Stimulated activated CD4-positive, alpha-beta T cell treated with anti-CD3 and anti-CD28 coated beads, Interleukin-1b, Interleukin-23, amount 100 ng/mL, for 1 hour (primary cell): Measurements from ENCODE around the gene COL26A1.

ENCODE experiments used
- DNase-seq, 2 donors: peaks; one replicate each; pipeline ENCODE4 v3.0.0-alpha.2; 2020; ENCODE audit warnings: low read depth in 2 of 2

Gene COL26A1

DNA sequence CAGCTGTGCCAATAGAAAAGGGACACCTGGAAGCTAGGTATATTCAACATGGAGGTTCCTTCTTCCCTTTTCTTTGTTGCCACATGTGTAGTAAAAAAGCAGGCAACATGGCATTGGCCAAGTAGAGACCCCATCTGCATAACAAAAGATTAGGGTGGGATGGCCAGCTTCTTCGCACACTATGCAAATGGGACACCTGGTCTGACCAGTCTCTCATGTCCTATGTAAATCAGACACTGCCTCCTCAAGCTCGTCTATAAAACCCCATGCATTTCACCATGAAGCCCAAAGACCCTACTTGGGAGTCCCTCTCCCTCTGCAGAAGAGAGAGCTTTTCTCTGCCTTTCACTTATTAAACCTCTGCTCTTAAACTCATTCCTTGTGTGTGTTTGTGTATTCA lies 212.5 kb downstream of the COL26A1 start:
- no peak for DNase-seq

DNA sequence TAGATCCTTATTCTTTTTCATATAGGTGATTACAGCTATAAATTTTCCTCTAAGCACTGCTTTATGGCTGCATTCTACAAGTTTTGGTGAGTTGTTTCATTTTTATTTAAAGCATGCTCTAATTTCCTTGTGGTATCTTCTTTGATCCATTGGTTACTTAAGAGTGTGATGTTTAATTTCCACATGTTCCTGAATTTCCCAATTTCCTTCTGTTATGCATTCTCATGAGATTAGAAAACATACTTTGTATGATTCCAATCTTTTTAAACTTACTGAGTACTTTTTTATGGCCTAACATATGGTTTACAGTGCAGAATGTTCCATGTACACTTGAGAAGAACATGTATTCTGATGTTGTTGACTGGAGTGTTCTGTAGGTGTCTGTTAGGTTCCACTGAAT lies 213.0 kb downstream of the COL26A1 start:
- DNase-seq = no peak

GRCh38 chr7:101576998-101577397 lies 214.3 kb downstream of the COL26A1 start:
- DNase-seq = no peak

GRCh38 chr7:101578552-101578951 lies 215.9 kb downstream of the COL26A1 start:
- no peak for DNase-seq

DNA sequence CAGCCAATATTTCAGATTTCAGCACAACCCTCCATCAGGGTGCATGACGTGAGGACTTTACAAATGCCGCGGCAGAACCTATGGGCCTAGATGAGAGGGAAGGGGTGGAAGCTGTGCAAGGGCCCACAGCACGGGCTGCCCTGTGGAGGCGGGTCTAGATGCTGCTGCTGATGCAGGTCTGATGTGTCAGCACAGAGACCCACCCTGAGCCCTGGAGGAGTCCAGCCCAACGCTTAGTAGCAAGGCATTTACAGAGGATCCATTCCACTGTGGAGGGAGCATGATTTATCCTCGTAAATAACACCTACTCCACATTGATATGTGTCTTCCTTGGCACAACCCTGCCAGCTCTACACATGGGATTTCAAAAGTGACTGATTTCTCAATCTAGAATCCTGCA lies 217.9 kb downstream of the COL26A1 start:
- DNase-seq = no peak

DNA sequence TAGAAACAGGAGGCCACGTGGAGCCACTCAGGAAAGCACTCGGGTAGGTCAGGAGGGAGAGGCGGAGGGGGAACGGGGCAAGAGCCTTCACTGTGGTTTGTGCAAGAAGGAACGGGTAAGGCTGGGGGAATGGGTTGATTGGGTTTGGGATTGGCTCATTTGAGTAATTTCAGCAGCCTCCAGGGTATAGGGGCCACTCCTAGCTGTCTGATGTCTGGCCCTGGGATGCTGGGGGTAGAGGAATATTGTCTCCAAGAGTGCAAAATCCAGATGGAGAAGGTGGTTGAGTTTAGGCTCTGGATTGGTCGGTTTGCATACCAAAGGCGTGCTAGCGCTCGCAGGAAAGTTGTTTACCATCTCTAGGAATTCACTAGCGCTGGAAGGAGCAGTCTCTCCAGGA lies 219.2 kb downstream of the COL26A1 start:
- no peak for DNase-seq

GRCh38 chr7:101582971-101583370 lies 220.3 kb downstream of the COL26A1 start:
- no peak for DNase-seq

GRCh38 chr7:101586078-101586905 lies 223.6 kb downstream of the COL26A1 start:
- no peak for DNase-seq

- no peak for DNase-seq
Observed at GRCh38 chr7:101586906-101587677, 224.4 kb downstream of the COL26A1 start.

DNA sequence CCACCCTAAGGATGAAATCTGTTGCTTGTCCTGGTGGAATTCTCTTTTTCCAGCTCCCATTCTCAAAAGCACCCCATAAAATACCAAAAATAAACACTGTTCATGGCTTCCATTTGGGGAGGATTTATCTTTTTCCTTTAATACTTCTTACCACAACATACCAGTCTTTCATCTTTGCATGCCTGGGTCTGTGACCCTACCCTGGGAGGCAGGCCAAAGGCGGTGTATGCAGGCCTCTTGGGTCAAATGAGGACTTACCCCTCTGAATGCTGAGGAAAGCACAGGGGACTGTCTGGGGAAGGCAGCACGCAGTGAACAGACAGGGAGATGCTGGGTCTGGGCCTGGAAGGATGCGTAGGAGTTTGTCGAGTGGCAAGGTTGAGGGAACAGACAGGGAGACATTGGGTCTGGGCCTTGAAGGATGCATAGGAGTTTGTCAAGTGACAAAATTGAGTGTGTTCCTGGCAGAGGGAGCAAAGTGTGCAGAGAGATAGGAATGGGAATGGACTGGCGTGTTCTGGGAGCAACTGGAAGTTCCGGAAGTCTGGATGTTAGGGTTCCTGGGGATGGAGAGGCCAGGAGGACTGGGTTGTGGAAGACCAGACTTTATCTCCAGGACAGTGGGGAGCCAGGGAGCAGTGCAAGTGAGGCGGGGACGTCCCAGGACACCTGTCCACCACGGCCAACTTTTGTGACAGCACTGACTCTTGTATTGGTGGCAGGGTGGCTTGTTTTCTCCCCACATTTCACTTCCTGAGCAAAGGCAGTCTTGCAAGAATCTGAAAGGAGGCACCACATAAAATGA lies 225.7 kb downstream of the COL26A1 start:
- DNase-seq = no peak

DNA sequence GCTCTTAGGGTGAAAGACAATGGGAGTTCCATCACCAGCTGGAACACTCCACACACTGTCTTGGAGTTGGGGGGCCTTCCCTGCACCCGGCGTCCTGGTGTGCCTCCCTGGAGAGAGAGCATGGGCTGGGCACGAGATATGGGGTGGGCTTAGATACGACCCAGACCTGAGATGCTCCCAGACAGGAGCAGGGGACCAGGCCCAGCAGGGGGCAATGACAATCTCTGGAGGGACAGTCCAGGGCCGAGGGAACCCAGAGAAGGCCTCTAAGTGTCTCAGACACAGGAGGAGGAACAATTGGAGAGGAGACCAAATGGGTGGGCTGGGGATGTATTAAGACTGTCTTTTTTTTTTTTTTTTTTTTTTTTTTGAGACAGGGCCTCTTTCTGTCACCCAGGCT lies 226.4 kb downstream of the COL26A1 start:
- DNase-seq = no peak

GRCh38 chr7:101589976-101590662 lies 227.4 kb downstream of the COL26A1 start:
- DNase-seq = no peak

GRCh38 chr7:101590663-101591435 lies 228.2 kb downstream of the COL26A1 start:
- DNase-seq = no peak

GRCh38 chr7:101591504-101591903 lies 228.8 kb downstream of the COL26A1 start:
- no peak for DNase-seq

DNA sequence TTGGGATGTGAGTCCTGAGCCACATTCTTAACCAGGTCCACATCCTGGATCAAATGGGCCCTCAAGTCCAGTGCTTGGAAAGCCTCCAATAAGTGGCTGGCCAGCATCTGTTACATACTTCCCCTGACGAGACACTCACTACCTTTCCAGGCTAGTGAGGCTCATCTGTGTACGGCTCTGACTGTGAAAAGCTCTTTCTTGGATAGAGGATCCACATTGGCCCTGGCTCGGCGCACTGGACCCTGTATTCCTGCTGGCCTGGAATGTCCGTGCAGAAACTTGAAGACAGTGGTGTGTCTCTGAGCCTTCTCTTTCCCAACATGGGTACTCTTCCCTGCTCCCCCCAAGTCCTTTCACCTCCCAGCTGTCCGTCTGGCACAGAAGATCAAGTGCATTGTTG lies 230.9 kb downstream of the COL26A1 start:
- no peak for DNase-seq

GRCh38 chr7:101594790-101595189 lies 232.1 kb downstream of the COL26A1 start:
- no peak for DNase-seq

GRCh38 chr7:101595246-101595645 lies 232.6 kb downstream of the COL26A1 start:
- no peak for DNase-seq

GRCh38 chr7:101595766-101596537 lies 233.3 kb downstream of the COL26A1 start:
- no peak for DNase-seq

DNA sequence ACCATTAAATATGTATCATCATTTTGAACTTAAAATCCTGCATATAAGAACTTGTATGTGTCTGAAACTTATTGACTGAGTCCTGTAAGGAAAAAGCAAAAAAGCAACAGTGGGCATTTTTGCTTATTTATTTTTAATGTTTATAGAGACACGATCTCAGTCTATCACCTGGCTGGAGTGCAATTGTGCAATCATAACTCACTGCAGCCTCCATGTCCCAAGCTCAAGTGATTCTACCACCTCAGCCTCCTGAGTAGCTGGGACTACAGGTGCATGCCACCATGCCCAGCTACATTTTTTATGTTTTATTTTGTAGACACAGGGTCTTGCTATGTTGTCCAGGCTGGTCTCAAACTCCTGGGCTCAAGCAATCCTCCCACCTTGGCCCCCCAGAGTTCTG lies 234.2 kb downstream of the COL26A1 start:
- DNase-seq = no peak

DNA sequence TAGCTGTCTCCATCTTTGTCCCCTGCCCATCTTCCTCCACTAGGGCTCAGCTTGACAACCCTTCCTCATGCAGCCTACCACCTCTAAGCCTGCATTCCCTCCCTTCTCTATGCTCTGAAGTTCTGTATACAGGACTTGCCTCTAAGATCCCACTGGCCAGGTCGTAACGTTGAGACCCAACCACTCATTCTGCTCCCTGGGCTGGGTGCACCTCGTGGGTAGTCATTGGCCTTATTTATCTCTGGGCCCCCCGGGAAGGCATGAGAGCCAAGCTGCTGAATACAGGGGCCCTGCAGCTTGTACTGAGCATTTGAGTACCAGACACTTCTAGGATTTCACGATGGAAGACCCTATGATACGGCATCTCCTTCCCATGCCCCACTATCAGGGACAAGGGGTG lies 235.3 kb downstream of the COL26A1 start:
- no peak for DNase-seq
